ENCODE measurements around the gene PLCH2. TPM values are rescaled to one million over a fixed set of nuclear protein-coding genes. Genes with fewer than 3 reads are reported as not detected.

Gene PLCH2
- total RNA-seq, 2 experiments from 2014 or later, result 2.9 to 6.0 TPM

- no peaks in the 10 kb centered on the region for H3K27me3 Mint-ChIP-seq
- no peak for TF ChIP-seq CTCF (IDR thresholded peaks at IDR 0.05)
- no peaks in the 10 kb centered on the region for H3K9me3 Mint-ChIP-seq
- POLR2A ChIA-PET, result no interaction called here
- H3K36me3 Mint-ChIP-seq (ENCODE audit: low read depth), result no peaks in the 10 kb centered on the region
- no peak for ATAC-seq
- H3K4me3 Mint-ChIP-seq, result no peak overlapping the region
- no peak overlapping the region for H3K27ac Mint-ChIP-seq
- intact Hi-C loops (cut with micrococcal nuclease), result no loop called here
- DNase-seq, result no peak
- H3K4me1 Mint-ChIP-seq (ENCODE audit: low read depth), result no peaks in the 10 kb centered on the region
- CTCF ChIA-PET, result no interaction called here
Measured at GRCh38 chr1:2460996-2461751, 14.9 kb upstream of the PLCH2 start.

- no peaks in the 10 kb centered on the region for H3K9me3 Mint-ChIP-seq
- H3K4me3 Mint-ChIP-seq, result no peak overlapping the region
- POLR2A ChIA-PET, result no interaction called here
- no peaks in the 10 kb centered on the region for H3K27me3 Mint-ChIP-seq
- no peaks in the 10 kb centered on the region for H3K4me1 Mint-ChIP-seq (ENCODE audit: low read depth)
- CTCF ChIA-PET, result no interaction called here
- intact Hi-C loops (cut with micrococcal nuclease), result no loop called here
- no peaks in the 10 kb centered on the region for H3K36me3 Mint-ChIP-seq (ENCODE audit: low read depth)
- H3K27ac Mint-ChIP-seq, result no peak overlapping the region
- no peak for ATAC-seq
- no peak for DNase-seq
- no peak for TF ChIP-seq CTCF (IDR thresholded peaks at IDR 0.05)
Measured at GRCh38 chr1:2462819-2463218, 13.3 kb upstream of the PLCH2 start.

- ATAC-seq (no peak), DNase-seq (no peak)
- no peaks in the 10 kb centered on the region for H3K9me3 Mint-ChIP-seq
- no peak overlapping the region for H3K4me3 Mint-ChIP-seq
- no peak overlapping the region for H3K27ac Mint-ChIP-seq
- POLR2A ChIA-PET, result no interaction called here
- CTCF ChIA-PET, result no interaction called here
- intact Hi-C loops (cut with micrococcal nuclease), result no loop called here
- H3K4me1 Mint-ChIP-seq (ENCODE audit: low read depth), result no peaks in the 10 kb centered on the region
- TF ChIP-seq CTCF (IDR thresholded peaks at IDR 0.05), result no peak
- H3K27me3 Mint-ChIP-seq, result no peaks in the 10 kb centered on the region
- no peaks in the 10 kb centered on the region for H3K36me3 Mint-ChIP-seq (ENCODE audit: low read depth)
Measured at GRCh38 chr1:2463396-2463795, 12.7 kb upstream of the PLCH2 start.

- Mint-ChIP-seq H3K4me1 (ENCODE audit: low read depth) (no peaks in the 10 kb centered on the region), H3K27me3 (no peaks in the 10 kb centered on the region), H3K27ac (no peak overlapping the region), H3K36me3 (ENCODE audit: low read depth) (no peaks in the 10 kb centered on the region), H3K4me3 (no peak overlapping the region), H3K9me3 (no peaks in the 10 kb centered on the region)
- no peak for TF ChIP-seq CTCF (IDR thresholded peaks at IDR 0.05)
- ATAC-seq, result no peak
- intact Hi-C loops (cut with micrococcal nuclease), result no loop called here
- POLR2A ChIA-PET, result no interaction called here
- CTCF ChIA-PET, result no interaction called here
- DNase-seq, result no peak
Measured at GRCh38 chr1:2465371-2466269, 10.5 kb upstream of the PLCH2 start.

- Mint-ChIP-seq H3K4me3 (no peak overlapping the region), H3K36me3 (ENCODE audit: low read depth) (no peaks in the 10 kb centered on the region), H3K27me3 (no peaks in the 10 kb centered on the region), H3K9me3 (no peaks in the 10 kb centered on the region), H3K27ac (no peak overlapping the region), H3K4me1 (ENCODE audit: low read depth) (no peaks in the 10 kb centered on the region)
- CTCF ChIA-PET, result no interaction called here
- DNase-seq (no peak), ATAC-seq (no peak)
- POLR2A ChIA-PET, result no interaction called here
- intact Hi-C loops (cut with micrococcal nuclease), result no loop called here
- TF ChIP-seq CTCF (IDR thresholded peaks at IDR 0.05), result no peak
Measured at GRCh38 chr1:2466270-2466665, 9.8 kb upstream of the PLCH2 start.
